OCI-M2 (cell line): Measurements from ENCODE around the gene DSG4.
"Not testable (repeated sequence)": the region's sequence is repeated elsewhere in the genome, so short reads cannot be mapped to it uniquely, and the experiment has no call there.

Experiments
- DNase-seq: peaks from one replicate; lab custom pipeline; 2025; ENCODE audit not compliant: unreplicated experiment; lab: John Stamatoyannopoulos, UW

Gene DSG4

GRCh38 chr18:31376477-31376876 lies at the start of gene DSG4:
DSG4 (plus strand) TSS chr18:31376777; CDS start chr18:31376912, 135 bp downstream.
- DNase-seq: no peak

GRCh38 chr18:31329787-31330438 lies 46.7 kb upstream of the DSG4 start:
- no peak for DNase-seq

- DNase-seq: no peak
Observed at GRCh38 chr18:31343454-31343853, 33.1 kb upstream of the DSG4 start.

GRCh38 chr18:31353336-31353735 lies 23.2 kb upstream of the DSG4 start:
- not testable (repeated sequence) for DNase-seq

- DNase-seq: no peak
Observed at GRCh38 chr18:31354990-31355389, 21.6 kb upstream of the DSG4 start.

- DNase-seq: no peak
Observed at GRCh38 chr18:31356025-31356424, 20.6 kb upstream of the DSG4 start.

GRCh38 chr18:31364190-31364589 lies 12.4 kb upstream of the DSG4 start:
- DNase-seq: no peak

GRCh38 chr18:31369478-31369877 lies 7.1 kb upstream of the DSG4 start:
- DNase-seq: no peak

GRCh38 chr18:31371989-31372388 lies 4.6 kb upstream of the DSG4 start:
- DNase-seq: no peak

- no peak for DNase-seq
Observed at GRCh38 chr18:31373641-31374040, 2.9 kb upstream of the DSG4 start.

- DNase-seq: no peak
Observed at GRCh38 chr18:31380912-31381311, 4.3 kb downstream of the DSG4 start.

GRCh38 chr18:31382107-31382506 lies 5.5 kb downstream of the DSG4 start:
- DNase-seq: no peak

GRCh38 chr18:31386741-31387140 lies 10.2 kb downstream of the DSG4 start:
- DNase-seq: no peak

- DNase-seq: no peak
Observed at GRCh38 chr18:31393286-31393685, 16.7 kb downstream of the DSG4 start.

GRCh38 chr18:31396796-31397612 lies 20.4 kb downstream of the DSG4 start:
- DNase-seq: no peak

- no peak for DNase-seq
Observed at GRCh38 chr18:31398191-31398590, 21.6 kb downstream of the DSG4 start.

- DNase-seq: no peak
Observed at GRCh38 chr18:31399306-31400032, 22.9 kb downstream of the DSG4 start.

GRCh38 chr18:31401156-31402025 lies 24.8 kb downstream of the DSG4 start:
- no peak for DNase-seq

GRCh38 chr18:31402026-31402373 lies 25.4 kb downstream of the DSG4 start:
- no peak for DNase-seq

- DNase-seq: no peak
Observed at GRCh38 chr18:31403409-31403808, 26.8 kb downstream of the DSG4 start.

- DNase-seq: no peak
Observed at GRCh38 chr18:31407649-31408048, 31.1 kb downstream of the DSG4 start.
